Measurements from ENCODE around the gene IGF2R.

DNA sequence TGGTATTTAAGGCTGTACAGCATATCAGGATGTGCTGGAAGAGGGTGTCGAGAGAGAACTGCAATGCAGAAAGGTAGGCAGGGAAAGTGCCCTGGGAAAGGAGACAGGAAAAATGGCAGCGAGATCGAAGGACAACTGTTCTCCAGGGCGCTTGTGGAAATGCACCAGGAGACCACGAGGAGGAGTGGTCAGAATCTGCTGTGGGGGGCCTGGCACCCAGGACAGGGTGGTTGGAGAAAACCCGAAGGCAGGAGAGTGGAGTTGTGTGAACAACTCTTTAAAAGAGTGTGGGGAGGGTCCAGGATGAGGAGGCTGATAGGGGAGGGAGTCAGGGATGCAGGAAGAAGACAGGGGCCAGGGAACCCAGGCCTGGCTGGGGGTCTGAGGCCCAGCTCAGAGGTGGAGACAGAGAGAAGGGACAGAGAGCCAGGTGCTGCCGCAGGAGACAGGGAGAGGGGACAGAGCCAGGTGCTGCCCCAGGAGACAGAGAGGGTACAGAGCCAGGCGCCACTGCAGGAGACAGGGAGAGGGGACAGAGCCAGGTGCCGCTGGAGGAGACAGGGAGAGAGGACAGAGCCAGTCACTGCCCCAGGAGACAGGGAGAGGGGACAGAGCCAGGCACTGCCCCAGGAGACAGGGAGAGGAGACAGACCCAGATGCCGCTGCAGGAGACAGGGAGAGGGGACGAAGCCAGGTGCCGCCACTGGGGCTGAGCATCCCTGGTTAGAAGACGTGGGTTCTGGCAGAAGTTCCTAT lies 162.0 kb downstream of the IGF2R start:
- TF ChIP-seq, protein P1, sequence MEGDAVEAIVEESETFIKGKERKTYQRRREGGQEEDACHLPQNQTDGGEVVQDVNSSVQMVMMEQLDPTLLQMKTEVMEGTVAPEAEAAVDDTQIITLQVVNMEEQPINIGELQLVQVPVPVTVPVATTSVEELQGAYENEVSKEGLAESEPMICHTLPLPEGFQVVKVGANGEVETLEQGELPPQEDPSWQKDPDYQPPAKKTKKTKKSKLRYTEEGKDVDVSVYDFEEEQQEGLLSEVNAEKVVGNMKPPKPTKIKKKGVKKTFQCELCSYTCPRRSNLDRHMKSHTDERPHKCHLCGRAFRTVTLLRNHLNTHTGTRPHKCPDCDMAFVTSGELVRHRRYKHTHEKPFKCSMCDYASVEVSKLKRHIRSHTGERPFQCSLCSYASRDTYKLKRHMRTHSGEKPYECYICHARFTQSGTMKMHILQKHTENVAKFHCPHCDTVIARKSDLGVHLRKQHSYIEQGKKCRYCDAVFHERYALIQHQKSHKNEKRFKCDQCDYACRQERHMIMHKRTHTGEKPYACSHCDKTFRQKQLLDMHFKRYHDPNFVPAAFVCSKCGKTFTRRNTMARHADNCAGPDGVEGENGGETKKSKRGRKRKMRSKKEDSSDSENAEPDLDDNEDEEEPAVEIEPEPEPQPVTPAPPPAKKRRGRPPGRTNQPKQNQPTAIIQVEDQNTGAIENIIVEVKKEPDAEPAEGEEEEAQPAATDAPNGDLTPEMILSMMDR (IDR thresholded peaks at IDR 0.05), result no peak
- TF ChIP-seq POLR2A (IDR thresholded peaks at IDR 0.05) (no peak), POLR2AphosphoS5 (IDR thresholded peaks at IDR 0.05) (no peak), EP300 (IDR thresholded peaks at IDR 0.05; ENCODE audit: low read depth) (no peak)
